T1000 (cell line): ENCODE data around the gene CCDC12.
"Not testable (repeated sequence)": the region's sequence is repeated elsewhere in the genome, so short reads cannot be mapped to it uniquely, and the experiment has no call there.

Experiments
- DNase-seq: peaks from one replicate; lab custom pipeline; 2025; ENCODE audit warnings: mixed read lengths; lab: John Stamatoyannopoulos, UW

Gene CCDC12

GRCh38 chr3:46978985-46979944, 2.7 kb upstream of the CCDC12 start, which contains the start of gene NBEAL2:
TSS of gene NBEAL2 (plus strand) at chr3:46979666. CDS start at chr3:46979862, 196 bp downstream.
- peak; percentile 78 for DNase-seq

- no peak for DNase-seq
Measured at GRCh38 chr3:46978381-46978780, 1.8 kb upstream of the CCDC12 start.

DNA sequence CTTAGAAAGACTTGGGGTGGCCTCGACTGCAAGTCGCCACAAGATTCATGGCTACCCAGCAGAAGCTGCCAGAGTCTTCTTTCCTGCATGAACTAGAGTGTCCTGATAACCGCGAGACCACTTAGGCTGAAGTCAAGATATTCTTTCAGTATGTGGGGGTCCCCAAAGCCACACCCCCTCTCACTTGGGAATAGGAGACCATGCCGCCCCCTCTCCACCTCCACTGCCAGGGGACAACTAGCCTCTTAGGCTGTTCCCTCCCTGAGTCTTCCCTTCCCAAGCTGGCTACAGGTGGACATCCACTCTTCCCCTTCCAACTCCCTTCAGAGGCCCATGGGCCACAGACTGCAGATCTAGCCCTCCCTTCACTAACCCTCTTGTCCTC, 1.3 kb upstream of the CCDC12 start:
- no peak for DNase-seq

DNA sequence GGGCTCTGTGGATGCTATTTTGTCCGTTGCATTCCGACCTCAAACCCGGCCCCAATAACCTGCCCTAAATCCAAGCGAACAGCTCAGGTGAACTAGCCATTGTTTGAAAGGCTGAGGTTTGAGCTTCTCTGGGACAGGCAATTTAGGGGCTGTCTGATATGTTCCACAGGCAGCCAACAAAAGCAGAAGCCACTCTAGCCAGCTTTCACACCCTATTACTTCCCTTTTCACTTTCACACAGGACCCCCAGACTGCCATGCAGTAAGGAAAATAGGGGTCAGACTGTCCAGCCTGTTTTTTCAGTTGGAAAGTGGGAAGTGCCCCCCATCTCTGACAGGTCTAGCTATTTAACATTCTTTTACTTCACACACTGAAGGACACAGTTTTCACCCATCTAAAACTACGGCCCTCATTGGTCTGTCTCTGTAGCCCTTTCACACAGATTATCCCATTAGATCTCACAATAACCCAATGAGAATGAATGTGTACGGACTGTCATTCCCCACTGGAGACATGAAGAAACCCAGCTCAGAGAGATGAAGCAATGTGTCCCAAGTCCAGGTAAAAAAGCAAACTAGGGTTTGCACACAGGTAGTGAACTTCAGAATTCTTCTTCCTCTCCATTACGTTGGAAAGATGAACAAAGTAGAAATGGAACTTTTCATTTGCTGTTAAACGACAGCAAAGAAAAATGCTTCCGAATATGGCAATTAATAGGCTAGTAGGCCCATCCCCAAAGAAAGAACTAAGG, 1.9 kb downstream of the CCDC12 start:
- DNase-seq = no peak

DNA sequence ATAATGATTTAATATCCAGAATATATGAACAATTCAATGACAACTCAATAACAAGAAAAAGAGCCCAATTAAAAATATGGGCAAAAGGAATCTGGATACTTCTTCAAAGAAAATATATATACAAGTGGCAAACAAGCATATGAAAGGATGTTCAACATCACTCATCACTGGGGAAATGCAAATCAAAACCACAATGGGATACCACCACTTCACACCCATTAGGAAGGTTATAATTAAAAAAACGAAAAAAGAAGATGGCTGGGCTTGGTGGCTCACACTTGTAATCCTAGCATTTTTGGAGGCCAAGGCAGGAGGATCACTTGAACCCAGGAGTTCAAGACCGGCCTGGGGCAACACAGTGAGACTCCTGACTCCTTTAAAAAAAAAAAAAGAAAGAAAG, 4.1 kb downstream of the CCDC12 start:
- no peak for DNase-seq

- DNase-seq = no peak
Measured at GRCh38 chr3:46971742-46972141, 4.8 kb downstream of the CCDC12 start.

DNA sequence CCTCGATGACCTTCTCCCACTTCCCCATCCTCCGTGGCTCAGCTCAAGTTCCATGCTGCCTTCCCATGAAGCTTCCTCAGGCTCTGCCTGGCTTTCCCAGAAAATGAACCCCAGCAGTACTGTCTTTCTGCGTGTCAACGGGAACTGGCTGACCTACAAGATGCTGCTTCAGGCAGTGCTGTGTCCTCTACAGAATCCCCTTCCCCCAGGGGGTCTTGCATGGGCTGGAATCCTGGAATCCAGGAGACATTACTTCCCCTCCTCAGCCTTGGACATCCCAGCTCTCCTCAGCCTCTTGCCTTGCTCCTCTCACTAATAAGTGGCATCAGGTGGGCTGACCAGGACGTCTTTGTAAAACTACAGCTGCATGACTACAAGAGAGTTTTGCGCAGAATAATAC, 5.4 kb downstream of the CCDC12 start:
- DNase-seq = no peak

DNA sequence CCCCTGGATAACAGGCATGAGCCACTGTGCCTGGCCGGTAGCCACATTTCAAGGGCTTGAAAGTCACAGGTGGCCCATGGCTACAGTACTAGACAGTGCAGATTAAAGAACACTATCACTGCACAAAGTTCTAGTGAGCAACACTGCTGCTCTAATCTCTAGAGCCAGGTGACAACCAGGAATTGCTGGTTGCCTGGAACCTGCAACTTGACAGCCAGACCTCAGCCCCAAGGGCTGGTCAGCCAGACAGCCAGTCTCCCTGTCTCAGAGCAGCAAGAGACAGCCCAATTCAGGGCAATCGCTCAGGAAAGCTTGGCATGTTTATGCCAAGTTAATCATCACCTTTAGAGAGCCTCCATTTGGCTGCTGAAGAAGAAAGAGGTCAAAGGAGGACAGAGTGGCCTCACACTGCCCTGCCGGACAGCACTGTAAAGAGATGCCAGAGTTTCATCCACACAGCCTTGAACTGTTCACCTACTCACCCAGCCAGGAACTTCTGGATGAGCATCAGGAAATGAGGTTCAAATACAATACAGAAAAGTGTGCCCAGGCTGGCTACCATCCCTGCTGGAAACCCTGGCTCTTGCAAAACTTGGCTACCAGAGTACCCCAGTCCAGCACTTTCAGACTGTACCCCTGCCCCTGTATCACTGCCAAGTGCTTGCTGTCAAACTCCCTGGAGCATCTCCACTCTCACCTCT, 6.0 kb downstream of the CCDC12 start:
- DNase-seq = no peak

DNA sequence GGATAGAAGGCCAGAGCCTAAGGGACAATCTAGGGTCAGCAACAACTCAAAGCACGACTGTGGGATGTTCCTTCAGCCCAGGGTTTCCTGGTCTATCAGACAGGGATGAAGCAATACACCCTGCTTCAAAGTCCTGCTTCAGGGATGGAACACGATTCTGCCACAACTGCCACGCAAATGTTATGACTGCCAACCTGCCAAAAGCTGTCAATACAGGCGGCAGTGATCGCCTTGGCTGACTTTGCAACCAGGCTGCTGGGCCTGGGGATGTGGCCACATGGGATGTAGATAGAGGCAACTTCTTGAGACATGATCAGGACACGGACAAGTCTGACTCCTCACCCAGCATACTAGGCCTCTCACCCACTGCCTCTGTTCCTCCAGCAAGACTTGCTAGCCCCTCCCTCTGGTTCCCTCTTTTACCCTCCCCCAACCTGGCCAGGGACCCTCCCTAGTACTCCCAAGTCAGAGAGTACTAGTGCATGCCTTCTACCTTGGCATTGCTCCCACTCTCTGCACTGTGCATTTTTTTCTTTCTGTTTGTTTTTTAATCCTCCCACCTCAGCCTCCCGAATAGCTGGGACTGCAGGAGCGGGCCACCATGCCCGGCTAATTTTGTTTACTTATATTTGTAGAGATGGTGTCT, 7.6 kb downstream of the CCDC12 start:
- DNase-seq = no peak

DNA sequence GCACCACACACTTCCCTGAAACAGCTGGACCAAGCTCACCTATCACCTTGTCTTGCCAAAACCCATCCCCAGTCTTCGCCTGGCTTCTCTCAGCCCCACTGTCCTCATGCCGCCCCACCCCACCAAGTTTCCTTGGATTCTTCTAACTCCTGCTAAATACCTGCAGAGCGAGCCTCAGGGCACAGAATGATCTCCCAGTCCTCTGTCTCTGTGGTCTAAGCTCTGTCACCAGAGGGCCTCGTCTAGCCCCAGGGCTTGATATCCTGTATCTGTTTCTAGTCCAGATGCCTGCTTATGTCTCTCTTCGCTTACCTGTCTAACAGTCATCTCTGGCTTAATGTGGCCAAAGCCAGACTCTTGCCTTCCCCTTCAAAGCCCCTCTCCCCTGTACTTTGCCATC, 9.7 kb downstream of the CCDC12 start:
- DNase-seq = no peak

DNA sequence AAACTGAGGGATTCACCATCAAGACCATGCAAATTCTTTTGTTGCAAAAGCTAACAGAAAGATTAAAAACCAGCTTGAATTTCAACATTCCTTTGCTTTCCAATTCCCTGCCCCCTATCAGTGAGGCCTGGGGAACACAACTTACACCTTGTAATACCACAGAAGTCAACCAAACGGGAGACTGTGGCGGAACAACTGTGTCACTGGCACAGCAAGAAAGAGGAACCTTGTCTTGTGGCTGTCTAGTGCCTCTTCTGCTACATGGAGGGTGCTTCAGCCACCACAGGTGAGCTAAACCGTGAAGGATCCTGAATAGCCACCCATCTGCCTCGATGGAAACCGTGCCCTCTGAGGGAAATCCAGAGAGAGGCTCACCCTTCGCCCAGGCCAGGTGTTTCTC, 11.4 kb downstream of the CCDC12 start:
- DNase-seq = no peak

DNA sequence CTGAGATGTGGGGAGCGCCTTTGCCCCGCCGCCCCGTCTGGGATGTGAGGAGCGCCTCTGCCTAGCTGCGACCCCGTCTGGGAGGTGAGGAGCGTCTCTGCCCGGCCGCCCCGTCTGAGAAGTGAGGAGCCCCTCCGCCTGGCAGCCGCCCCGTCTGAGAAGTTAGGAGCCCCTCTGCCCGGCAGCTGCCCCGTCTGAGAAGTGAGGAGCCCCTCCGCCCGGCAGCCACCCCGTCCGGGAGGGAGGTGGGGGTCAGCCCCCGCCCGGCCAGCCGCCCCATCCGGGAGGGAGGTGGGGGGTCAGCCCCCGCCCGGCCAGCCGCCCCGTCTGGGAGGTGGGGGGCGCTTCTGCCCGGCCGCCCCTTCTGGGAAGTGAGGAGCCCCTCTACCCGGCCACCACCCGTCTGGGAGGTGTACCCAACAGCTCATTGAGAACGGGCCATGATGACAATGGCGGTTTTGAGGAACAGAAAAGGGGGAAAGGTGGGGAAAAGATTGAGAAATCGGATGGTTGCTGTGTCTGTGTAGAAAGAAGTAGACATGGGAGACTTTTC, 12.4 kb downstream of the CCDC12 start:
- DNase-seq = not testable (repeated sequence)

- DNase-seq = no peak
Measured at GRCh38 chr3:46962990-46963389, 13.6 kb downstream of the CCDC12 start.

DNA sequence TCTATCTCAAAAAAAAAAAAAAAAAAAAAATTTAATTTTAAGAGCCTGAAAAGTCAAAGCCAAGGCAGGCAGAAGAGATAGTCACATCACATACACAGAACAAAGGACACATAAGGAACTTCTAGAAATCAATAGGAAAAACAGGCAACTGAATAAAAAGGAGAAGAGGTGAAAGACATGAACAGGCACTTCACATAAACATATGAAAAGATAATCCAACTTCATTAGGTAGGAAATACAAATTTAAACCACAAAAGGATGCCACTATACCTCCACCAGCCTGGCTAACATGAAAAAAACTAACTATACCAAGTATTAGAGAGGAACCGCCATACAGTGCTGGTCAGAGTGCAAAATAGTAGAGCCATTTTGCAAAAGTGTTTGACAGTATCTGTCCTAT, 14.1 kb downstream of the CCDC12 start:
- DNase-seq = no peak

GRCh38 chr3:46960835-46961234, 15.7 kb downstream of the CCDC12 start:
- DNase-seq = no peak

DNA sequence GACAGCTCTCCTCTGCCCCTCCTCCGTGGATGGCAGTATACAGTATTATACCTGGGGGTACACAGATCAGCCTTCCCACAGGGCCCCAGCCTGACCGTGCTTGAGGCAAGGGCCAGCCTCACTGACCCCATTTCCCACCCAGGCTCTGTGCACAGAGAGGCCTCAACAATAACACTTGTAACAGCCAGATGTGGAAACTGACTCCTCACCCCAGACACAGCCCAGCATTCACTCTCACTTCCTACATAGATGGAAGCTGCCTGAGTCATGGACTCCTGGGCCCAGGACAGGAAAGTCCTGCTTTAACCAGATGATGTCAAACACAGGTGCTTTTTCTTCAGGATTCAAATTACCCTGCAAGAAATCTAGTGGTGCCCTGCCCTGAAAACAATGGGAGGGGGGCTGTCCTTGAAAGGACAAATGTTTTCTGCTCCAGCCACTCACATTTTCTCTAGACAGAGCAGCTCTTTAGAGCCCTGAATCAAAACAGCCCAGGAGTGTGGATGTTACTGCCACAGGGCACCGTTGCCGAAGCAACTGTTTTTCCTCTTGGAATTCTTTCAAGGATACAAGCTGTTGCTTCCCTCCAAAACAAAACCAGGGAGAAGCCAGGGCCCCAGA, 16.4 kb downstream of the CCDC12 start:
- DNase-seq = no peak

- DNase-seq = no peak
Measured at GRCh38 chr3:46959161-46959511, 17.4 kb downstream of the CCDC12 start.

- DNase-seq = no peak
Measured at GRCh38 chr3:46958467-46959160, 17.9 kb downstream of the CCDC12 start.

DNA sequence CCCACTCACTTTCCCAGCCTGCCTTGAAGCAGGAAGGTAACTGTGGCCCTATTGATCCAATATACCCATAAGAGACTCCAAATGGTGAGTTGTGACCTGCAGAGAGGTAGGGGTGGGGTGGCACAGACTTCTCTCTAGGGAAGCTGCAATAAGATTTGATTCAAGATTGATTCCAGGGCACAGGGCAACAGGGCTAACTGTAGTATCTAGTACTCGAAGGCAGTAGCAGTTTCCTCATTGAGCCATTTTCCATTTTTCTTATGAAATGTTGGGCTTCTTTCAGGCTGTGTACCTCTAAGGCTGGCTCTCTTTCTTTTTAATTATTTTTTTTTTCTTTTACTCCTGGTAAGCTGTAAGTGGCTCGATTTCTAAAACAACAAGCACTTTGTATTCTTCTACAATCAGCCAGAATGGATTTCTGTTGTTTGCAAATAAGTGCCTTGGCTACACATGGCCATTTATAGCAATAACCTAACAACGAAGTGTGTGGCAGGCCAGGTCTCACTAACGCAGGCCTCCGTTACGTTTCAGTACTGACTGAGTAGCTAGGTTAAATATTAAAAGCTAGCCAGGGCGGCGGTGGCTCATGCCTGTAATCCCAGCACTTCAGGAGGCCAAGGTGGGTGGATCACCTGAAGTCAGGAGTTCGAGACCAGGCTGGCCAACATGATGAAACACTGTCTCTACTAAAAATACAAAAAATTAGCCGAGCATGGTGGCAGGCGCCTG, 19.3 kb downstream of the CCDC12 start:
- DNase-seq = no peak

DNA sequence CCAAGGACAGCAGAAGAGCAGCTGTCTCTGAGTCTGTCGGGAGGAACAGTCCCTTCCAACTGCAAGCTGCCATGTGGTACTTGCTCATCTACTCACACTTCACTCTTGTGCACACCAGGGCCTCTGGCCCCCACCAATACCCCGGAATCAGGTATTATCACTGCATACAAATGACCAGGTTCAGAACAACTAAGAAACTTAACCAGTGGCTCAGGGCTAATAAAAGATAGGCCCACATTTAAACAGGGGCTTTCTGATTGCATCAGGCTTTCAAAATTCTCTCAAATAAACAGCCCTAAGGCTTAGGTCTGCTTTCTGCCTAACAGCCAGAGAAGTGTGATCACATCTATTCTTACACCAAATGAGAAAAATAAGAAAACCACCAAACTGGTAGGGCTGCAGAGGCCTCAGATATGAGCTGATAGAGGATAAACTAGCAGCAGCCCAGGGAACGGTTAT, 20.7 kb downstream of the CCDC12 start:
- DNase-seq = no peak
